K562 (cell line): ENCODE results near the gene DTD1. TPM values are rescaled to one million over a fixed set of nuclear protein-coding genes. Genes with fewer than 3 reads are reported as not detected.

Experiments used
- ATAC-seq: fragments of 200-7000 bp; cut with Tn5 transposase; 3 replicates; pipeline ENCODE4 v1.9.1; 2020; ENCODE audit warnings: moderate library complexity
- BruUV-seq: library from RNA; stranded (reverse); fragments of 400-500 nt; replicated peaks from 2 replicates; lab custom pipeline; 2021; lab: Mats Ljungman, UMichigan
- CTCF ChIA-PET: fragments of 300-600 bp; formaldehyde crosslinking; extraction: SDS; loops from one replicate; lab custom pipeline; 2021; ENCODE audit warnings: low intra/inter-chr PET ratio; lab: Yijun Ruan, JAX
- POLR2A ChIA-PET: fragments of 300-600, 350-650 bp; sonication (Branson Sonifier 250); formaldehyde crosslinking; extraction: SDS; loops from one replicate; lab custom pipeline; 2021; ENCODE audit warnings: antibody characterized with exemption, inconsistent platforms; lab: Yijun Ruan, JAX
- DNase-seq, 4 experiments: peaks; one replicate each; pipeline versions ENCODE4 v3.0.0 to v3.0.0-alpha.2; 2011 to 2018; ENCODE audit warnings: low spot score in 3 of 4, mixed read lengths in 3 of 4; ENCODE audit errors: extremely low read depth in 1 of 4
- FAIRE-seq: peaks from 2 replicates; lab custom pipeline; 2011; peaks lifted over from hg19 to GRCh38; lab: Jason Lieb, UNC
- H2AFZ ChIP-seq: 2 replicates; pipeline ENCODE4 v1.6.0; 2011; ENCODE audit warnings: low read depth, low read length, control low read depth, inconsistent platforms
- H3K27ac ChIP-seq: fragments of 200-600 bp; 3 replicates; pipeline ENCODE4 v1.8.0; 2011; ENCODE audit warnings: low read depth, mild to moderate bottlenecking, control low read depth, inconsistent platforms, low read length, moderate library complexity, mixed read lengths; ENCODE audit errors: extremely low read depth
- H3K27me3 ChIP-seq, 2 experiments: fragments of 300-600 bp in 1 of 2; 2 replicates in 1 of 2; 3 replicates in 1 of 2; pipeline versions ENCODE4 v1.6.0 to v1.8.0; 2011; ENCODE audit warnings: inconsistent platforms in 2 of 2, low read length in 2 of 2, mild to moderate bottlenecking in 1 of 2, mixed read lengths in 1 of 2, moderate library complexity in 1 of 2; ENCODE audit not compliant: control insufficient read depth in 2 of 2, insufficient read depth in 2 of 2
- H3K36me3 ChIP-seq: fragments of 300-600 bp; 3 replicates; pipeline ENCODE4 v1.8.0; 2011; ENCODE audit warnings: mild to moderate bottlenecking, low read length, inconsistent platforms; ENCODE audit not compliant: control insufficient read depth, insufficient read depth
- H3K4me1 ChIP-seq, 2 experiments: fragments of 200-600 bp in 1 of 2; replicated peaks in 1 of 2; 2 replicates in 1 of 2; 3 replicates in 1 of 2; pipeline versions ENCODE4 v1.5.1 to v1.8.0; 2011; ENCODE audit warnings: inconsistent platforms in 2 of 2, low read length in 2 of 2, mild to moderate bottlenecking in 1 of 2, mixed read lengths in 1 of 2, moderate library complexity in 1 of 2; ENCODE audit not compliant: control insufficient read depth in 2 of 2, insufficient read depth in 2 of 2
- H3K4me2 ChIP-seq: 2 replicates; pipeline ENCODE4 v1.6.1; 2011; ENCODE audit warnings: low read length, control low read depth, inconsistent platforms, mixed read lengths; ENCODE audit not compliant: insufficient read depth
- H3K4me3 ChIP-seq: fragments of 200-600 bp; sonication (generic), shearing (Covaris generic); 2 replicates; pipeline ENCODE4 v1.5.1; 2016; ENCODE audit warnings: control low read depth, inconsistent platforms
- H3K79me2 ChIP-seq: fragments of 200-600 bp; 3 replicates; pipeline ENCODE4 v1.8.0; 2011; ENCODE audit warnings: low read length, inconsistent platforms; ENCODE audit not compliant: control insufficient read depth, insufficient read depth
- H3K9ac ChIP-seq, 2 experiments: 2 replicates each; pipeline versions ENCODE4 v1.6.0 to v1.6.1; 2011; ENCODE audit warnings: low read depth in 2 of 2, low read length in 2 of 2, control low read depth in 1 of 2, inconsistent platforms in 1 of 2, mild to moderate bottlenecking in 1 of 2, mixed read lengths in 1 of 2; ENCODE audit not compliant: insufficient read depth in 1 of 2
- H3K9me1 ChIP-seq: one replicate; pipeline ENCODE4 v1.6.0; 2011; ENCODE audit warnings: inconsistent platforms, mild to moderate bottlenecking, low read length, moderate library complexity; ENCODE audit not compliant: control insufficient read depth, insufficient read depth
- H3K9me3 ChIP-seq: replicated peaks from 2 replicates; pipeline ENCODE4 v1.5.1; 2011; ENCODE audit warnings: low read depth, low read length, inconsistent platforms; ENCODE audit not compliant: control insufficient read depth, insufficient read depth
- H4K20me1 ChIP-seq: replicated peaks from 2 replicates; pipeline ENCODE4 v1.6.1; 2011; ENCODE audit warnings: low read length, inconsistent platforms, mixed read lengths; ENCODE audit not compliant: control insufficient read depth, insufficient read depth
- ATF3 ChIP-seq, 2 experiments: fragments of 450-650 bp in 1 of 2; sonication (generic) in 1 of 2; formaldehyde crosslinking in 1 of 2; IDR thresholded peaks in 1 of 2; conservative IDR thresholded peaks in 1 of 2; 2 replicates each; pipeline versions ENCODE4 v1.6.1 to v1.8.1; 2016 to 2023; ENCODE audit warnings: mild to moderate bottlenecking in 2 of 2, moderate library complexity in 2 of 2, inconsistent platforms in 1 of 2, missing genetic modification reagents in 1 of 2
- CTCF ChIP-seq, 3 experiments: IDR thresholded peaks in 2 of 3; conservative IDR thresholded peaks in 1 of 3; 2 replicates each; pipeline ENCODE4 v1.5.1; 2011 to 2012; ENCODE audit warnings: low read length in 3 of 3, mild to moderate bottlenecking in 3 of 3, control low read depth in 2 of 3, improper control_type of control experiment in 1 of 3, inconsistent platforms in 1 of 3, low read depth in 1 of 3, mixed read lengths in 1 of 3, moderate library complexity in 1 of 3; ENCODE audit not compliant: insufficient read depth in 2 of 3
- FIP1L1 ChIP-seq: fragments of 200-400 bp; formaldehyde crosslinking; IDR thresholded peaks from 2 replicates; pipeline ENCODE4 v1.6.1; 2018; ENCODE audit warnings: mild to moderate bottlenecking, low read depth, low read length; ENCODE audit not compliant: poor library complexity, severe bottlenecking
- RAD21 ChIP-seq, 2 experiments: fragments of 250-450 bp in 1 of 2; fragments of 450-650 bp in 1 of 2; sonication (Bioruptor Pico) in 1 of 2; formaldehyde crosslinking in 1 of 2; IDR thresholded peaks in 1 of 2; conservative IDR thresholded peaks in 1 of 2; 2 replicates each; pipeline versions ENCODE4 v1.4.0 to v1.8.0; 2020 to 2022; ENCODE audit warnings: mild to moderate bottlenecking in 2 of 2, moderate library complexity in 1 of 2
- SPI1 ChIP-seq: IDR thresholded peaks from 2 replicates; pipeline ENCODE4 v1.6.1; 2011; ENCODE audit warnings: low read depth, low read length, control low read depth, borderline replicate concordance
- TGIF2 ChIP-seq: sonication (generic); formaldehyde crosslinking; IDR thresholded peaks from 2 replicates; pipeline ENCODE4 v1.8.1; 2022; ENCODE audit warnings: mild to moderate bottlenecking, missing genetic modification reagents, moderate library complexity
- WGBS: fragments of 100-300 bp; shearing (Covaris generic); methylation state at CpG from one replicate; pipeline ENCODE4 v1.1.6; 2016; ENCODE audit warnings: low coverage, mixed read lengths; ENCODE audit not compliant: insufficient coverage; ENCODE audit errors: missing lambda C conversion rate; 5-methylcytosine and 5-hydroxymethylcytosine counted together
- in situ Hi-C: fragments of 300-500 bp; cut with MboI; formaldehyde crosslinking; loops from 4 replicates; pipeline ENCODE4 v1.15.0; 2018; ENCODE audit warnings: inconsistent platforms, mixed read lengths
- intact Hi-C: fragments of 100-400 bp; cut with micrococcal nuclease; formaldehyde crosslinking; loops from 2 replicates; pipeline ENCODE4 v1.14.2; 2022
- polyA plus RNA-seq, 8 experiments: library from polyadenylated mRNA; depleted of rRNA in 4 of 8; stranded (reverse) in 5 of 8; unstranded in 3 of 8; fragments of >200 nt; fragmentation: Nextera tagmentation in 2 of 8; fragmentation: Illumina TruSeq in 1 of 8; extraction: Ambion mirVana in 2 of 8; extraction: Trizol in 1 of 8; gene quantifications; 2 replicates each; pipeline versions ENCODE4 v1.2.1 to v1.2.3, GENCODE V29; 2011 to 2014; ENCODE audit warnings: inconsistent platforms in 1 of 8, missing spikeins in 1 of 8
- total RNA-seq, 7 experiments: library from RNA; depleted of rRNA in 6 of 7; stranded (reverse); fragments of >200 nt in 6 of 7; fragmentation: Illumina TruSeq in 2 of 7; extraction: Trizol in 2 of 7; gene quantifications; 2 replicates each; pipeline versions ENCODE4 v1.2.1 to v1.2.3, GENCODE V29; 2011 to 2021; ENCODE audit warnings: low replicate concordance in 1 of 7

The DTD1 gene
- total and polyA plus RNA-seq, 9 of the 15 experiments (the other 6 are each of a cell fraction or from before 2014, with no cell fraction given), result 5.7 to 28.6 (median 26.8) TPM

GRCh38 chr20:18775633-18776032 is 187.8 kb downstream of the DTD1 start:
- DNase-seq (no peak), FAIRE-seq (no peak), ATAC-seq (no peak)
- Histone ChIP-seq H3K27me3 (peaks cover 0 to 3% of the 10 kb centered on the region in 2 experiments; a peak in 2 of 5 replicates), H3K4me1 (no peaks in the 10 kb centered on the region), H3K36me3 (no peaks in the 10 kb centered on the region), H3K9me1 (no peaks in the 10 kb centered on the region), H3K27ac (no peak overlapping the region), H4K20me1 (no peaks in the 10 kb centered on the region), H3K9ac (no peak overlapping the region), H3K4me2 (no peak overlapping the region), H2AFZ (no peak overlapping the region), H3K4me3 (no peak overlapping the region), H3K79me2 (no peaks in the 10 kb centered on the region), H3K9me3 (no peaks in the 10 kb centered on the region)
- POLR2A ChIA-PET, result no interaction called here
- CTCF ChIA-PET, result no interaction called here
- in situ Hi-C loops (no loop called here), intact Hi-C loops (no loop called here)
- TF ChIP-seq FIP1L1, result no peak
- no TSS peak for BruUV-seq
- WGBS, result 5% methylated on average over 3 of the region's 5 CpGs

GRCh38 chr20:18778690-18779392 is 191.0 kb downstream of the DTD1 start:
- Histone ChIP-seq H2AFZ (no peak overlapping the region), H3K4me1 (no peaks in the 10 kb centered on the region), H3K79me2 (no peaks in the 10 kb centered on the region), H3K4me2 (no peak overlapping the region), H3K9me1 (no peaks in the 10 kb centered on the region), H3K9ac (no peak overlapping the region), H4K20me1 (no peaks in the 10 kb centered on the region), H3K36me3 (no peaks in the 10 kb centered on the region), H3K27me3 (peaks cover 0 to 7% of the 10 kb centered on the region in 2 experiments; a peak in 2 of 5 replicates), H3K4me3 (no peak overlapping the region), H3K27ac (no peak overlapping the region), H3K9me3 (no peaks in the 10 kb centered on the region)
- BruUV-seq, result no TSS peak
- FAIRE-seq, result no peak
- ChIA-PET POLR2A (interaction anchor here (0.6 to 0.7 kb wide), 2 partner anchors 15 to 75 kb away, joined by 3 to 5 read pairs; no protein-coding TSS in a partner anchor), CTCF (interaction anchor here (0.7 kb wide), 1 partner anchor 148 kb away, joined by 4 read pairs; no protein-coding TSS in a partner anchor)
- in situ Hi-C loops (no loop called here), intact Hi-C loops (no loop called here)
- 4% methylated on average over 10 of the region's 10 CpGs for WGBS
- TF ChIP-seq ATF3 (IDR thresholded peaks at IDR 0.05) (no peak), ATF3 (CRISPR knock-in tag; conservative IDR thresholded peaks at IDR 0.05) (no peak), TGIF2 (CRISPR knock-in tag) (no peak), RAD21 (CRISPR knock-in tag; conservative IDR thresholded peaks at IDR 0.05 in 1 of 2, IDR thresholded peaks at IDR 0.05 in 1 of 2) (peak in 1 of 2 experiments; percentile 57; a peak in 3 of 4 replicates), SPI1 (peak; percentile 75), CTCF (IDR thresholded peaks at IDR 0.05 in 2 of 3, conservative IDR thresholded peaks at IDR 0.05 in 1 of 3; ENCODE audit: insufficient read depth in 2 of 3, low read depth in 1 of 3, low read length in 3 of 3) (peak in 2 of 3 experiments; percentile 13 to 46; a peak in 3 of 6 replicates)
- ATAC-seq, result peak; percentile 78
- DNase-seq, result peak in 2 of 4 experiments; percentile 7 to 14
